Lung (tissue), 12 donors: ENCODE data around the gene PLEKHN1. TPM values are rescaled to one million over a fixed set of nuclear protein-coding genes. Genes with fewer than 3 reads are reported as not detected.
"Not testable (repeated sequence)": the region's sequence is repeated elsewhere in the genome, so short reads cannot be mapped to it uniquely, and the experiment has no call there.

Experiments used
- ATAC-seq: fragments of 200-7000 bp; cut with Tn5 transposase; one replicate; pipeline ENCODE4 v1.9.1; 2020; ENCODE audit warnings: moderate number of reproducible peaks; ENCODE audit not compliant: insufficient read depth, low FRiP score
- DNase-seq, 3 donors: peaks; one replicate each; pipeline ENCODE4 v3.0.0-alpha.2; 2013 to 2017
- H3K27ac ChIP-seq, 2 donors: one replicate each; pipeline ENCODE4 v1.5.1; 2013; ENCODE audit warnings: mild to moderate bottlenecking in 2 of 2, moderate library complexity in 2 of 2, control low read depth in 1 of 2, inconsistent platforms in 1 of 2, low read depth in 1 of 2, low read length in 1 of 2
- H3K27me3 ChIP-seq, 3 donors: one replicate each; pipeline ENCODE4 v1.5.1; 2013; ENCODE audit warnings: low read length in 2 of 3; ENCODE audit not compliant: control insufficient read depth in 3 of 3, insufficient read depth in 3 of 3
- H3K36me3 ChIP-seq, 4 donors: one replicate each; pipeline ENCODE4 v1.5.1; 2013; ENCODE audit warnings: low read length in 4 of 4, mild to moderate bottlenecking in 1 of 4, moderate library complexity in 1 of 4; ENCODE audit not compliant: control insufficient read depth in 4 of 4, insufficient read depth in 4 of 4
- H3K4me1 ChIP-seq, 5 donors: one replicate each; pipeline ENCODE4 v1.5.1; 2013; ENCODE audit warnings: low read length in 5 of 5, mild to moderate bottlenecking in 2 of 5, moderate library complexity in 1 of 5; ENCODE audit not compliant: control insufficient read depth in 5 of 5, insufficient read depth in 5 of 5
- H3K4me3 ChIP-seq: one replicate; pipeline ENCODE4 v1.5.1; 2013; ENCODE audit warnings: mild to moderate bottlenecking, control low read depth, moderate library complexity
- H3K9ac ChIP-seq, 2 donors: one replicate each; pipeline ENCODE4 v1.5.1; 2013; ENCODE audit warnings: low read length in 2 of 2, control low read depth in 1 of 2; ENCODE audit not compliant: insufficient read depth in 1 of 2
- H3K9me3 ChIP-seq, 4 donors: one replicate each; pipeline ENCODE4 v1.5.1; 2013; ENCODE audit warnings: low read length in 3 of 4, mild to moderate bottlenecking in 1 of 4, moderate library complexity in 1 of 4; ENCODE audit not compliant: control insufficient read depth in 4 of 4, insufficient read depth in 3 of 4
- WGBS, 2 donors: extraction: QIAGEN DNeasy Blood & Tissue Kit; methylation state at CpG; one replicate each; pipeline ENCODE4 v1.1.7; 2013; 5-methylcytosine and 5-hydroxymethylcytosine counted together
- polyA plus RNA-seq, 2 donors: library from polyadenylated mRNA; stranded (reverse); fragments of 200-250 nt; gene quantifications; one replicate each; pipeline ENCODE4 v1.2.1, GENCODE V29; 2013
- total RNA-seq, 2 donors: library from RNA; depleted of rRNA in 1 of 2; stranded (reverse); fragments of >200 nt in 1 of 2; gene quantifications; one replicate each; pipeline ENCODE4 v1.2.1, GENCODE V29; 2014 to 2021
- TF ChIP-seq, protein P1 (sequence below): IDR thresholded peaks from 2 replicates; pipeline ENCODE4 v1.5.1; 2012; ENCODE audit warnings: mild to moderate bottlenecking; ENCODE audit errors: control extremely low read depth, extremely low read depth
- donor health status: control.
- donor health status: control.
- donor health status: Bipolar disorder and iron deficiency.
- donor health status: healthy.
- donor health status: DM: yes; HTN: yes; CAD: no.

PLEKHN1 gene
- total and polyA plus RNA-seq, 4 donors = 2.0 to 5.1 (median 2.4) TPM

DNA sequence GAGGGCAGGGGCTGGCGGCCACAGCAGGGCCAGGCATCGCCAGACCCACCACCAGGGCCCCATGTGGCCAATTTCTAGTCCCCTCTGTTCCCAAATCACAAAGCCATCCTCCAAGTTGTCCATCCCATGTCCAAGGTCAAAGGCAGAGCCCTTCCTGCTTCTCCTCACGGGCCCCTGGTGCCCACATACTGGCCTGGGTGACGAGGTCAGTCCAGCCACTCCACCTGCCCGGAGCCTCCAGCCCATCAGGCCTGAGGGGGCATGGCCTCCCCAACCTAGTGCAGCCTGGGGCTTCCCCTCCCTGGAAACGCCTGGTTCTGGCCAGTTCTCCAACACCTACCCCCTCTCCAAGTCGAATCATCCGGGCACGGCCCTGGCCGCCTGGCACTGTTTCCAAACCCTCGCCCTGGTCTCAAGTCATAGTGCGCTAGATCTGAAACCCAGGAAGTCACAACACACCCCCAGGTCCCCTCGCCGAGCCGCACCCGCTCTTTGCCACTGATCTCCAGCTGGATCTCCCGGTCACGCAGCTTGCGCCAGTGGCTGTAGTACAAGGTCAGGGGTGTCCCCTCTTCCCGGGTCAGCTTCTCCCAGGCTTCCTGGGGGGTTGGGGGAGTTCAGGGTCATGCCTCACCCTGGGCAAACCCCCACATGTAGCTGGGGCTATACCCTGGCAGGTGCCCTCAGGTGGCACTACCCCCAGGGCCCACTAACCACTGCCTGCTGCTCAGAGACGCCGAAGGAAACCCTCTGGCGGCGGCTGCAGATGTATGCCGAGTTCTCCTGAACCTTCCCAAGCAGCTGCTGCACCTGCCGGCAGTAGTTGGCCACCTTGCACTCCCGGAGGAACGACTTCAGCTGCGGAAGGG, 20.4 kb upstream of the PLEKHN1 start:
- Histone ChIP-seq H3K27me3 (no peaks in the 10 kb centered on the region), H3K36me3 (peaks cover 16 to 62% (median 33%) of the 10 kb centered on the region in 4 donors), H3K4me3 (no peak overlapping the region), H3K27ac (no peak overlapping the region), H3K4me1 (peaks cover 0 to 37% (median 16%) of the 10 kb centered on the region in 5 donors), H3K9me3 (peaks cover 0 to 7% (median 0%) of the 10 kb centered on the region in 4 donors), H3K9ac (no peak overlapping the region)
- no peak for ATAC-seq
- no peak for DNase-seq
- TF ChIP-seq, protein P1, sequence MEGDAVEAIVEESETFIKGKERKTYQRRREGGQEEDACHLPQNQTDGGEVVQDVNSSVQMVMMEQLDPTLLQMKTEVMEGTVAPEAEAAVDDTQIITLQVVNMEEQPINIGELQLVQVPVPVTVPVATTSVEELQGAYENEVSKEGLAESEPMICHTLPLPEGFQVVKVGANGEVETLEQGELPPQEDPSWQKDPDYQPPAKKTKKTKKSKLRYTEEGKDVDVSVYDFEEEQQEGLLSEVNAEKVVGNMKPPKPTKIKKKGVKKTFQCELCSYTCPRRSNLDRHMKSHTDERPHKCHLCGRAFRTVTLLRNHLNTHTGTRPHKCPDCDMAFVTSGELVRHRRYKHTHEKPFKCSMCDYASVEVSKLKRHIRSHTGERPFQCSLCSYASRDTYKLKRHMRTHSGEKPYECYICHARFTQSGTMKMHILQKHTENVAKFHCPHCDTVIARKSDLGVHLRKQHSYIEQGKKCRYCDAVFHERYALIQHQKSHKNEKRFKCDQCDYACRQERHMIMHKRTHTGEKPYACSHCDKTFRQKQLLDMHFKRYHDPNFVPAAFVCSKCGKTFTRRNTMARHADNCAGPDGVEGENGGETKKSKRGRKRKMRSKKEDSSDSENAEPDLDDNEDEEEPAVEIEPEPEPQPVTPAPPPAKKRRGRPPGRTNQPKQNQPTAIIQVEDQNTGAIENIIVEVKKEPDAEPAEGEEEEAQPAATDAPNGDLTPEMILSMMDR = no peak
- WGBS, 2 donors = 92 to 93% methylated on average over 29 of the region's 29 CpGs

DNA sequence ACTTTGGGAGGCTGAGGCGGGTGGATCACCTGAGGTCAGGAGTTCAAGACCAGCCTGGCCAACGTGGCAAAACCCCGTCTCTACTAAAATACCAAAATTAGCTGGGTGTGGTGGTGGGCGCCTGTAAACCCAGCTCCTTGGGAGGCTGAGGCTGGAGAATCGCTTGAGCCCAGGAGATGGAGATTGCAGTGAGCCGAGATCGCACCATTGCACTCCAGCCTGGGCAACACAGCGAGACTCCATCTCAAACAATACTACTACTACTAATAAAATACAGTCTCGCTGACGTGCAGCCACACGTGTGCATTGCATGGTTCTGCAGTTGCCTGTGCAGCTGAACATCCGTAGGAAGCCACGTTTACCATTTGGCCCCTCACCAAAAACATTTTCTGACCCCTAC, 19.5 kb upstream of the PLEKHN1 start:
- WGBS, 2 donors = 94 to 98% methylated on average over 13 of the region's 13 CpGs
- H3K4me3 ChIP-seq, H3K9me3 ChIP-seq, H3K27me3 ChIP-seq, H3K27ac ChIP-seq, DNase-seq, H3K9ac ChIP-seq, ATAC-seq: not testable (repeated sequence)
- peaks cover 18 to 71% (median 35%) of the 10 kb centered on the region in 4 donors for H3K36me3 ChIP-seq
- H3K4me1 ChIP-seq = peaks cover 0 to 32% (median 10%) of the 10 kb centered on the region in 5 donors

DNA sequence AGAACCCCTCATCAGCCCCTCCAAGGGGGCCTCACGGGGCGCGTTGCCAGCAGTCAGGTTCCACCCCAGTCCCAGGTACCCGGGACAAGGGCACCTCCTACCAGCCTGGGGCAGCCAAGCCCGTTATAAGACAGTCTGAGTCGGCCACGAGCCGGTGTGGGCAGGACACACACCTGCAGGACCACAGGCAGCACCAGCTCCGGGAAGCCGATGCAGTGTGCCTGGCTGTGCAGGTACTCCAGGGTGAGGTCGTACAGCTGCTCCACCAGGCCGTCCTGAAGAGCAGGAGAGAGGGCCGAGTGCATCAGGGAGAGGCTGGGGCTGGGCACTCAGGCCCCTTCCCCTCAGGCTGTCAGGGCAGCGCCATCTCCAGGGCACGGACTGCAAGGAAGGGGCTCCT, 18.3 kb upstream of the PLEKHN1 start:
- WGBS, 2 donors = 95 to 96% methylated on average over 14 to 15 of the region's 15 CpGs
- ATAC-seq (no peak), DNase-seq (no peak)

DNA sequence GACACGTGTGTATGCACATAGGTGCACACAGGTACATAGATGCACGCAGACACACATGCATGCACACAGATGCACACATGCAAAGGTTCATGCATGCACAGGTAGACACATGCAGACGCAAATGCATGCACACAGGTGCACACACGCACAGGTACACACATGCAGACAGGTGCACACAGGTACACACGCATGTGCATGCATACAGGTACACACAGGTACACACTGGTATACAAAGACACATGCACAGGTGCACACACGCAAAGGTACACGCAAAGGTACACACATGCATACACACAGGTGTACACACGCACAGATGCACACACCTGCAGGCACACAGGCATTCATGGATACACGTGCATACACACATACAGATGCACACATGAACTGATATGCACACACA, 16.0 kb upstream of the PLEKHN1 start:
- H3K27ac ChIP-seq = no peak overlapping the region
- no peak overlapping the region for H3K4me3 ChIP-seq
- peaks cover 0 to 9% (median 0%) of the 10 kb centered on the region in 4 donors for H3K9me3 ChIP-seq
- ATAC-seq (no peak), DNase-seq (no peak)
- H3K9ac ChIP-seq = no peak overlapping the region
- peaks cover 26 to 95% (median 40%) of the 10 kb centered on the region in 4 donors for H3K36me3 ChIP-seq
- H3K4me1 ChIP-seq = peaks cover 0 to 6% (median 0%) of the 10 kb centered on the region in 5 donors
- no peaks in the 10 kb centered on the region for H3K27me3 ChIP-seq
- 88 to 96% methylated on average over 9 of the region's 9 CpGs for WGBS, 2 donors
- TF ChIP-seq, protein P1 = no peak

More for the DNA sequence above, 18.3 kb upstream of the PLEKHN1 start:
- H3K9ac ChIP-seq = no peak overlapping the region
- H3K36me3 ChIP-seq = peaks cover 21 to 82% (median 37%) of the 10 kb centered on the region in 4 donors
- H3K4me3 ChIP-seq = no peak overlapping the region
- H3K9me3 ChIP-seq = peaks cover 0 to 7% (median 0%) of the 10 kb centered on the region in 4 donors
- peaks cover 0 to 28% (median 2%) of the 10 kb centered on the region in 5 donors for H3K4me1 ChIP-seq
- H3K27me3 ChIP-seq = no peaks in the 10 kb centered on the region
- TF ChIP-seq, protein P1 = no peak
- H3K27ac ChIP-seq = no peak overlapping the region
